HepG2 (cell line): Measurements from ENCODE around the gene CCNL1. TPM values are rescaled to one million over a fixed set of nuclear protein-coding genes. Genes with fewer than 3 reads are reported as not detected.

Experiments
- ATAC-seq: fragments of 200-7000 bp; cut with Tn5 transposase; 3 replicates; pipeline ENCODE4 v1.9.1; 2020; ENCODE audit warnings: mild to moderate bottlenecking, moderate library complexity
- BruUV-seq: library from RNA; stranded (reverse); fragments of 400-500 nt; replicated peaks from 2 replicates; lab custom pipeline; 2021; lab: Mats Ljungman, UMichigan
- CTCF ChIA-PET: fragments of 300-600 bp; formaldehyde crosslinking; extraction: SDS; loops from one replicate; lab custom pipeline; 2021; ENCODE audit warnings: low total read pairs, inconsistent platforms, low intra/inter-chr PET ratio; lab: Yijun Ruan, JAX
- POLR2A ChIA-PET: fragments of 350-600 bp; sonication (Branson Sonifier 250); formaldehyde crosslinking; loops from one replicate; lab custom pipeline; 2020; ENCODE audit warnings: antibody characterized with exemption, inconsistent platforms; lab: Yijun Ruan, JAX
- DNase-seq: peaks from one replicate; pipeline ENCODE4 v3.0.0-alpha.2; 2015; ENCODE audit warnings: low spot score
- FAIRE-seq: peaks from 3 replicates; lab custom pipeline; 2011; peaks lifted over from hg19 to GRCh38; lab: Jason Lieb, UNC
- H2AFZ ChIP-seq: one replicate; pipeline ENCODE4 v1.6.1; 2011; ENCODE audit warnings: low read length, inconsistent platforms
- H3K27ac ChIP-seq: fragments of 300-600 bp; 3 replicates; pipeline ENCODE4 v1.8.0; 2011; ENCODE audit warnings: mixed run types, mild to moderate bottlenecking, mixed read lengths, low read length, inconsistent platforms; ENCODE audit not compliant: insufficient read depth; ENCODE audit errors: extremely low read length
- H3K27me3 ChIP-seq, 2 experiments: fragments of 200-600 bp in 1 of 2; 2 replicates in 1 of 2; 3 replicates in 1 of 2; pipeline versions ENCODE4 v1.6.0 to v1.8.0; 2011; ENCODE audit warnings: low read length in 2 of 2, mild to moderate bottlenecking in 2 of 2, moderate library complexity in 2 of 2, inconsistent platforms in 1 of 2; ENCODE audit not compliant: insufficient read depth in 2 of 2, control insufficient read depth in 1 of 2
- H3K36me3 ChIP-seq, 2 experiments: fragments of 200-600 bp in 1 of 2; replicated peaks in 1 of 2; 2 replicates in 1 of 2; 3 replicates in 1 of 2; pipeline versions ENCODE4 v1.5.1 to v1.8.0; 2011; ENCODE audit warnings: low read length in 2 of 2, inconsistent platforms in 1 of 2; ENCODE audit not compliant: insufficient read depth in 2 of 2, control insufficient read depth in 1 of 2
- H3K4me1 ChIP-seq: 2 replicates; pipeline ENCODE4 v1.5.1; 2012; ENCODE audit warnings: low read length, inconsistent platforms; ENCODE audit not compliant: insufficient read depth
- H3K4me2 ChIP-seq: 2 replicates; pipeline ENCODE4 v1.6.0; 2011; ENCODE audit warnings: low read depth, low read length, inconsistent platforms
- H3K4me3 ChIP-seq, 3 experiments: fragments of 200-600 bp in 1 of 3; sonication (generic), shearing (Covaris generic) in 1 of 3; replicated peaks in 1 of 3; 2 replicates each; pipeline ENCODE4 v1.5.1; 2011 to 2016; ENCODE audit warnings: low read length in 3 of 3, inconsistent platforms in 2 of 3, low read depth in 2 of 3, mild to moderate bottlenecking in 2 of 3, control low read depth in 1 of 3, mixed read lengths in 1 of 3; ENCODE audit not compliant: insufficient read depth in 1 of 3
- H3K79me2 ChIP-seq: one replicate; pipeline ENCODE4 v1.6.1; 2011; ENCODE audit warnings: low read length, inconsistent platforms; ENCODE audit not compliant: insufficient read depth
- H3K9ac ChIP-seq: 2 replicates; pipeline ENCODE4 v1.6.0; 2011; ENCODE audit warnings: mild to moderate bottlenecking, low read depth, low read length, inconsistent platforms; ENCODE audit not compliant: insufficient read depth
- H3K9me3 ChIP-seq: 2 replicates; pipeline ENCODE4 v1.5.1; 2012; ENCODE audit warnings: mild to moderate bottlenecking, low read length
- H4K20me1 ChIP-seq: 2 replicates; pipeline ENCODE4 v1.6.0; 2011; ENCODE audit warnings: inconsistent platforms, mild to moderate bottlenecking, low read length, moderate library complexity; ENCODE audit not compliant: insufficient read depth
- HNF4A ChIP-seq: sonication (generic); formaldehyde crosslinking; IDR thresholded peaks from 2 replicates; pipeline ENCODE4 v1.4.0; 2020; ENCODE audit warnings: missing genetic modification reagents
- HOXA3 ChIP-seq: sonication (generic); formaldehyde crosslinking; IDR thresholded peaks from 2 replicates; pipeline ENCODE4 v1.5.0; 2020; ENCODE audit warnings: missing genetic modification reagents
- ISL2 ChIP-seq: sonication (generic); formaldehyde crosslinking; IDR thresholded peaks from 2 replicates; pipeline ENCODE4 v1.5.0; 2020; ENCODE audit warnings: missing genetic modification reagents
- NAIF1 ChIP-seq: sonication (generic); formaldehyde crosslinking; IDR thresholded peaks from 2 replicates; pipeline ENCODE4 v1.5.0; 2020; ENCODE audit warnings: mild to moderate bottlenecking, missing genetic modification reagents, borderline replicate concordance
- NBN ChIP-seq: fragments of 450-650 bp; conservative IDR thresholded peaks from 2 replicates; pipeline ENCODE4 v1.6.1; 2017
- NCOR1 ChIP-seq: fragments of 200-600 bp; sonication (generic); IDR thresholded peaks from 2 replicates; pipeline ENCODE4 v1.7.0; 2017; ENCODE audit warnings: antibody characterized with exemption, low read length, borderline replicate concordance
- NRL ChIP-seq: sonication (generic); formaldehyde crosslinking; IDR thresholded peaks from 2 replicates; pipeline ENCODE4 v1.5.0; 2020; ENCODE audit warnings: missing genetic modification reagents, mild to moderate bottlenecking, moderate library complexity, borderline replicate concordance
- PTBP1 ChIP-seq: fragments of 200-400 bp; formaldehyde crosslinking; IDR thresholded peaks from 2 replicates; pipeline ENCODE4 v1.6.1; 2018; ENCODE audit warnings: low read length, low read depth; ENCODE audit not compliant: poor library complexity, severe bottlenecking
- ZBTB42 ChIP-seq: sonication (generic); formaldehyde crosslinking; IDR thresholded peaks from 2 replicates; pipeline ENCODE4 v1.5.0; 2020; ENCODE audit warnings: mild to moderate bottlenecking, missing genetic modification reagents
- ZNF296 ChIP-seq: sonication (generic); formaldehyde crosslinking; conservative IDR thresholded peaks from 2 replicates; pipeline ENCODE4 v1.5.0; 2020; ENCODE audit warnings: mild to moderate bottlenecking, missing genetic modification reagents
- ZNF496 ChIP-seq: sonication (generic); formaldehyde crosslinking; IDR thresholded peaks from 2 replicates; pipeline ENCODE4 v1.8.1; 2023; ENCODE audit warnings: mild to moderate bottlenecking, moderate library complexity, missing genetic modification reagents; ENCODE audit not compliant: insufficient replicate concordance
- ZNF546 ChIP-seq: sonication (generic); formaldehyde crosslinking; conservative IDR thresholded peaks from 2 replicates; pipeline ENCODE4 v1.8.1; 2023; ENCODE audit warnings: mild to moderate bottlenecking, missing genetic modification reagents
- ZNF570 ChIP-seq: sonication (generic); formaldehyde crosslinking; IDR thresholded peaks from 2 replicates; pipeline ENCODE4 v1.4.0; 2020; ENCODE audit warnings: mild to moderate bottlenecking, missing genetic modification reagents, borderline replicate concordance
- WGBS: methylation state at CpG from one replicate; pipeline ENCODE4 v1.1.6; 2017; ENCODE audit warnings: low lambda C conversion rate; 5-methylcytosine and 5-hydroxymethylcytosine counted together
- in situ Hi-C: cut with HindIII; loops from 2 replicates; pipeline ENCODE4 v1.10.0; 2017; ENCODE audit warnings: low pct_unique_long_range_greater_than_20kb; ENCODE audit not compliant: extremely low pct_ligation_motif_present
- intact Hi-C: fragments of 100-400 bp; cut with micrococcal nuclease; formaldehyde crosslinking; loops from one replicate; pipeline ENCODE4 v1.10.0; 2022; ENCODE audit not compliant: unreplicated experiment
- polyA plus RNA-seq, 8 experiments: library from polyadenylated mRNA; depleted of rRNA in 3 of 8; stranded (reverse) in 7 of 8; unstranded in 1 of 8; fragments of >200 nt; fragmentation: Illumina TruSeq in 4 of 8; extraction: Trizol in 4 of 8; gene quantifications; 2 replicates each; pipeline versions ENCODE4 v1.2.1 to v1.2.3, GENCODE V29; 2011 to 2016; ENCODE audit warnings: low read depth in 4 of 8, missing spikeins in 1 of 8, mixed read lengths in 1 of 8; ENCODE audit not compliant: insufficient read depth in 1 of 8
- total RNA-seq, 5 experiments: library from RNA; depleted of rRNA; stranded (reverse); fragments of >200 nt; fragmentation: Illumina TruSeq; extraction: Trizol; gene quantifications; 2 replicates each; pipeline ENCODE4 v1.2.3, GENCODE V29; 2016; ENCODE audit warnings: low read depth in 1 of 5

The CCNL1 gene
- total and polyA plus RNA-seq, 2 of the 13 experiments (the other 11 are each of a cell fraction or from before 2014, with no cell fraction given): 151 to 303 TPM

GRCh38 chr3:157142315-157142714, 17.6 kb downstream of the CCNL1 start:
- ChIA-PET POLR2A (no interaction called here), CTCF (no interaction called here)
- Histone ChIP-seq H3K4me1 (peaks cover 10% of the 10 kb centered on the region), H3K9me3 (no peaks in the 10 kb centered on the region), H3K9ac (no peak overlapping the region), H3K4me3 (no peak overlapping the region), H3K4me2 (no peak overlapping the region), H4K20me1 (no peaks in the 10 kb centered on the region), H3K27me3 (no peaks in the 10 kb centered on the region; a peak in 1 of 5 replicates), H2AFZ (no peak overlapping the region), H3K79me2 (no peaks in the 10 kb centered on the region), H3K36me3 (peaks cover 0 to 7% of the 10 kb centered on the region in 2 experiments; a peak in 2 of 5 replicates), H3K27ac (no peak overlapping the region)
- in situ Hi-C loops (no loop called here), intact Hi-C loops (no loop called here)
- no peak for DNase-seq
- 98% methylated on average over 5 of the region's 5 CpGs for WGBS
- no peak for ATAC-seq
- FAIRE-seq: no peak
- BruUV-seq: no TSS peak
- TF ChIP-seq ZBTB42 (CRISPR knock-in tag) (no peak), NAIF1 (no peak), PTBP1 (no peak), ZNF546 (CRISPR knock-in tag) (no peak), HNF4A (CRISPR knock-in tag) (no peak), NRL (CRISPR knock-in tag) (no peak), ZNF296 (no peak), NBN (no peak), NCOR1 (no peak), ISL2 (CRISPR knock-in tag) (no peak), HOXA3 (no peak), ZNF570 (CRISPR knock-in tag) (no peak), ZNF496 (no peak)
